GM12878 (cell line): ENCODE results near the gene ADAMTS2.

Source experiments
- CBX3 ChIP-seq: fragments of 200-600 bp; sonication (generic); IDR thresholded peaks from 2 replicates; pipeline ENCODE4 v1.6.1; 2016; ENCODE audit warnings: low read depth, borderline replicate concordance
- CTCF ChIP-seq, 3 experiments: IDR thresholded peaks in 2 of 3; conservative IDR thresholded peaks in 1 of 3; 2 replicates each; pipeline ENCODE4 v1.5.1; 2011; ENCODE audit warnings: low read depth in 3 of 3, low read length in 3 of 3, mild to moderate bottlenecking in 3 of 3, control low read depth in 2 of 3, moderate library complexity in 2 of 3, inconsistent platforms in 1 of 3, mixed read lengths in 1 of 3; ENCODE audit not compliant: control insufficient read depth in 2 of 3, insufficient read depth in 1 of 3; ENCODE audit errors: extremely low read depth in 1 of 3
- ESRRA ChIP-seq: IDR thresholded peaks from 2 replicates; pipeline ENCODE4 v1.6.1; 2012; ENCODE audit warnings: mild to moderate bottlenecking, low read length, improper control_type of control experiment
- EZH2 ChIP-seq: IDR thresholded peaks from 2 replicates; pipeline ENCODE4 v1.6.1; 2012; ENCODE audit warnings: low read depth, mild to moderate bottlenecking, control low read depth, inconsistent platforms, low read length, borderline replicate concordance; ENCODE audit not compliant: control insufficient read depth
- POLR2AphosphoS5 ChIP-seq: IDR thresholded peaks from 2 replicates; pipeline ENCODE4 v1.6.1; 2011; ENCODE audit warnings: mild to moderate bottlenecking, low read length, inconsistent platforms

- TF ChIP-seq CTCF (IDR thresholded peaks at IDR 0.05 in 2 of 3, conservative IDR thresholded peaks at IDR 0.05 in 1 of 3; ENCODE audit: control insufficient read depth in 2 of 3, extremely low read depth in 1 of 3, insufficient read depth in 1 of 3, low read depth in 3 of 3, low read length in 3 of 3): no peak
- no peak for TF ChIP-seq CBX3
- TF ChIP-seq EZH2: no peak
- TF ChIP-seq POLR2AphosphoS5: no peak
- TF ChIP-seq ESRRA: no peak
These were observed 41.6 kb downstream of the ADAMTS2 start for GRCh38 chr5:179303451-179304200.
